ENCODE data around the gene EGFLAM. TPM values are rescaled to one million over a fixed set of nuclear protein-coding genes. Genes with fewer than 3 reads are reported as not detected.

EGFLAM gene
- total and polyA plus RNA-seq, 3 donors from 2014 or later = 12.0 to 38.8 (median 15.2) TPM

- Histone ChIP-seq H3K36me3 (ENCODE audit: low read depth, missing control alignments) (no peaks in the 10 kb centered on the region), H3K27me3 (no peaks in the 10 kb centered on the region), H3K4me1 (no peaks in the 10 kb centered on the region), H3K4me3 (no peak overlapping the region), H3K27ac (no peak overlapping the region), H3K9me3 (no peaks in the 10 kb centered on the region)
- TF ChIP-seq POLR2A (IDR thresholded peaks at IDR 0.05) = no peak
- TF ChIP-seq, protein P1, sequence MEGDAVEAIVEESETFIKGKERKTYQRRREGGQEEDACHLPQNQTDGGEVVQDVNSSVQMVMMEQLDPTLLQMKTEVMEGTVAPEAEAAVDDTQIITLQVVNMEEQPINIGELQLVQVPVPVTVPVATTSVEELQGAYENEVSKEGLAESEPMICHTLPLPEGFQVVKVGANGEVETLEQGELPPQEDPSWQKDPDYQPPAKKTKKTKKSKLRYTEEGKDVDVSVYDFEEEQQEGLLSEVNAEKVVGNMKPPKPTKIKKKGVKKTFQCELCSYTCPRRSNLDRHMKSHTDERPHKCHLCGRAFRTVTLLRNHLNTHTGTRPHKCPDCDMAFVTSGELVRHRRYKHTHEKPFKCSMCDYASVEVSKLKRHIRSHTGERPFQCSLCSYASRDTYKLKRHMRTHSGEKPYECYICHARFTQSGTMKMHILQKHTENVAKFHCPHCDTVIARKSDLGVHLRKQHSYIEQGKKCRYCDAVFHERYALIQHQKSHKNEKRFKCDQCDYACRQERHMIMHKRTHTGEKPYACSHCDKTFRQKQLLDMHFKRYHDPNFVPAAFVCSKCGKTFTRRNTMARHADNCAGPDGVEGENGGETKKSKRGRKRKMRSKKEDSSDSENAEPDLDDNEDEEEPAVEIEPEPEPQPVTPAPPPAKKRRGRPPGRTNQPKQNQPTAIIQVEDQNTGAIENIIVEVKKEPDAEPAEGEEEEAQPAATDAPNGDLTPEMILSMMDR (IDR thresholded peaks at IDR 0.05) = no peak
- intact Hi-C loops (cut with DNase I; ENCODE audit: low total_unique reads) = no loop called here
- 92 to 95% methylated on average over 11 of the region's 11 CpGs for WGBS, 2 donors
- DNase-seq = no peak
These were observed 102.1 kb downstream of the EGFLAM start for GRCh38 chr5:38360323-38361061.

- intact Hi-C loops (cut with DNase I; ENCODE audit: low total_unique reads) = no loop called here
- Histone ChIP-seq H3K27me3 (no peaks in the 10 kb centered on the region), H3K4me3 (no peak overlapping the region), H3K36me3 (ENCODE audit: low read depth, missing control alignments) (no peaks in the 10 kb centered on the region), H3K9me3 (no peaks in the 10 kb centered on the region), H3K27ac (no peak overlapping the region), H3K4me1 (no peaks in the 10 kb centered on the region)
- no peak for DNase-seq
- TF ChIP-seq, protein P1 (IDR thresholded peaks at IDR 0.05) = no peak
- TF ChIP-seq POLR2A (IDR thresholded peaks at IDR 0.05) = no peak
- WGBS, 2 donors = 96 to 100% methylated on average over 3 of the region's 3 CpGs
These were observed 104.4 kb downstream of the EGFLAM start for GRCh38 chr5:38362713-38363112.

DNA sequence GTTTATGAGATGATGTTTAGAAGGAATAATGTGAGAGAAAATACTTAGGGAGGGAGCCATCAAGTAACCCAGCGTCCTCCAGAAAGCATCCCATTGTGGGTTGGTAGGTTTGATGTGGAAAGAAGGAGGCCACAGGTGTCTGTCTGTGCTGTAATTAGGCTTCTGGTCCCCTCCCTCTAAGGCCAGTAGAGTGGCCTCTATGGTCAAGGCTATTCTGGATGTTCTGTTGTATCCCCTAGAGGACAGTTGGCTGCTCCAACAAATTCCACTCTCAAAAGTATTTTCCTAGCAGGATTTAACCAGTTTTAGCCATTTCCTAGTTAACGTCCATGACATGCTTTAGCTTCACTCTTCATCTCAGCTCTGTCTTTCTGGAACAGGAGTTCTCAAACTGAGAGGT is 106.5 kb downstream of the EGFLAM start:
- no peak for TF ChIP-seq POLR2A (IDR thresholded peaks at IDR 0.05)
- TF ChIP-seq, protein P1 (IDR thresholded peaks at IDR 0.05) = no peak
- Histone ChIP-seq H3K27ac (no peak overlapping the region), H3K9me3 (no peaks in the 10 kb centered on the region), H3K4me1 (no peaks in the 10 kb centered on the region), H3K27me3 (no peaks in the 10 kb centered on the region), H3K4me3 (no peak overlapping the region), H3K36me3 (ENCODE audit: low read depth, missing control alignments) (no peaks in the 10 kb centered on the region)
- 42 to 56% methylated on average over 2 of the region's 2 CpGs for WGBS, 2 donors
- intact Hi-C loops (cut with DNase I; ENCODE audit: low total_unique reads) = no loop called here
- no peak for DNase-seq

- TF ChIP-seq, protein P1 (IDR thresholded peaks at IDR 0.05) = no peak
- TF ChIP-seq POLR2A (IDR thresholded peaks at IDR 0.05) = no peak
- H3K27me3 ChIP-seq = no peaks in the 10 kb centered on the region
- no peak for DNase-seq
- 69 to 82% methylated on average over 3 of the region's 3 CpGs for WGBS, 2 donors
- peaks cover 8% of the 10 kb centered on the region for H3K4me1 ChIP-seq
- intact Hi-C loops (cut with DNase I; ENCODE audit: low total_unique reads) = no loop called here
- H3K4me3 ChIP-seq = no peak overlapping the region
- H3K9me3 ChIP-seq = no peaks in the 10 kb centered on the region
- no peaks in the 10 kb centered on the region for H3K36me3 ChIP-seq (ENCODE audit: low read depth, missing control alignments)
- H3K27ac ChIP-seq = no peak overlapping the region
These were observed 109.1 kb downstream of the EGFLAM start for GRCh38 chr5:38367410-38367809.

- H3K4me3 ChIP-seq = no peak overlapping the region
- peak overlapping the region in 1 of 2 donors; percentile 13 for H3K27ac ChIP-seq
- no peak for DNase-seq
- no peaks in the 10 kb centered on the region for H3K27me3 ChIP-seq
- no peaks in the 10 kb centered on the region for H3K36me3 ChIP-seq (ENCODE audit: low read depth, missing control alignments)
- peaks cover 8% of the 10 kb centered on the region for H3K4me1 ChIP-seq
- no peaks in the 10 kb centered on the region for H3K9me3 ChIP-seq
- no peak for TF ChIP-seq POLR2A (IDR thresholded peaks at IDR 0.05)
- TF ChIP-seq, protein P1 (IDR thresholded peaks at IDR 0.05) = no peak
- intact Hi-C loops (cut with DNase I; ENCODE audit: low total_unique reads) = no loop called here
- WGBS, 2 donors = 44 to 49% methylated on average over 5 of the region's 5 CpGs
These were observed 109.6 kb downstream of the EGFLAM start for GRCh38 chr5:38367966-38368365.

All from testis (tissue), 3 donors.